K562 (cell line): ENCODE measurements around the gene ZNF565. TPM values are rescaled to one million over a fixed set of nuclear protein-coding genes. Genes with fewer than 3 reads are reported as not detected.
A peak's percentile ranks its signal among the peaks of the same experiment; 100 is the strongest.

Experiments
- ATAC-seq: fragments of 200-7000 bp; cut with Tn5 transposase; 3 replicates; pipeline ENCODE4 v1.9.1; 2020; ENCODE audit warnings: moderate library complexity
- Bru-seq: library from RNA; stranded (reverse); fragments of 400-500 nt; gene quantifications from one replicate; lab custom pipeline; 2021; lab: Mats Ljungman, UMichigan
- BruChase-seq, 2 experiments: library from RNA; stranded (reverse); fragments of 400-500 nt; gene quantifications; one replicate each; lab custom pipeline; 2021; lab: Mats Ljungman, UMichigan
- BruUV-seq: library from RNA; stranded (reverse); fragments of 400-500 nt; replicated peaks from 2 replicates; lab custom pipeline; 2021; lab: Mats Ljungman, UMichigan
- CTCF ChIA-PET: fragments of 300-600 bp; formaldehyde crosslinking; extraction: SDS; loops from one replicate; lab custom pipeline; 2021; ENCODE audit warnings: low intra/inter-chr PET ratio; lab: Yijun Ruan, JAX
- POLR2A ChIA-PET: fragments of 300-600, 350-650 bp; sonication (Branson Sonifier 250); formaldehyde crosslinking; extraction: SDS; loops from one replicate; lab custom pipeline; 2021; ENCODE audit warnings: antibody characterized with exemption, inconsistent platforms; lab: Yijun Ruan, JAX
- DNase-seq, 4 experiments: peaks; one replicate each; pipeline versions ENCODE4 v3.0.0 to v3.0.0-alpha.2; 2011 to 2018; ENCODE audit warnings: low spot score in 3 of 4, mixed read lengths in 3 of 4; ENCODE audit errors: extremely low read depth in 1 of 4
- FAIRE-seq: peaks from 2 replicates; lab custom pipeline; 2011; peaks lifted over from hg19 to GRCh38; lab: Jason Lieb, UNC
- H2AFZ ChIP-seq: 2 replicates; pipeline ENCODE4 v1.6.0; 2011; ENCODE audit warnings: low read depth, low read length, control low read depth, inconsistent platforms
- H3K27ac ChIP-seq: fragments of 200-600 bp; 3 replicates; pipeline ENCODE4 v1.8.0; 2011; ENCODE audit warnings: low read depth, mild to moderate bottlenecking, control low read depth, inconsistent platforms, low read length, moderate library complexity, mixed read lengths; ENCODE audit errors: extremely low read depth
- H3K27me3 ChIP-seq, 2 experiments: fragments of 300-600 bp in 1 of 2; 2 replicates in 1 of 2; 3 replicates in 1 of 2; pipeline versions ENCODE4 v1.6.0 to v1.8.0; 2011; ENCODE audit warnings: inconsistent platforms in 2 of 2, low read length in 2 of 2, mild to moderate bottlenecking in 1 of 2, mixed read lengths in 1 of 2, moderate library complexity in 1 of 2; ENCODE audit not compliant: control insufficient read depth in 2 of 2, insufficient read depth in 2 of 2
- H3K36me3 ChIP-seq: fragments of 300-600 bp; 3 replicates; pipeline ENCODE4 v1.8.0; 2011; ENCODE audit warnings: mild to moderate bottlenecking, low read length, inconsistent platforms; ENCODE audit not compliant: control insufficient read depth, insufficient read depth
- H3K4me1 ChIP-seq, 2 experiments: fragments of 200-600 bp in 1 of 2; replicated peaks in 1 of 2; 2 replicates in 1 of 2; 3 replicates in 1 of 2; pipeline versions ENCODE4 v1.5.1 to v1.8.0; 2011; ENCODE audit warnings: inconsistent platforms in 2 of 2, low read length in 2 of 2, mild to moderate bottlenecking in 1 of 2, mixed read lengths in 1 of 2, moderate library complexity in 1 of 2; ENCODE audit not compliant: control insufficient read depth in 2 of 2, insufficient read depth in 2 of 2
- H3K4me2 ChIP-seq: 2 replicates; pipeline ENCODE4 v1.6.1; 2011; ENCODE audit warnings: low read length, control low read depth, inconsistent platforms, mixed read lengths; ENCODE audit not compliant: insufficient read depth
- H3K4me3 ChIP-seq: fragments of 200-600 bp; sonication (generic), shearing (Covaris generic); 2 replicates; pipeline ENCODE4 v1.5.1; 2016; ENCODE audit warnings: control low read depth, inconsistent platforms
- H3K79me2 ChIP-seq: fragments of 200-600 bp; 3 replicates; pipeline ENCODE4 v1.8.0; 2011; ENCODE audit warnings: low read length, inconsistent platforms; ENCODE audit not compliant: control insufficient read depth, insufficient read depth
- H3K9ac ChIP-seq, 2 experiments: 2 replicates each; pipeline versions ENCODE4 v1.6.0 to v1.6.1; 2011; ENCODE audit warnings: low read depth in 2 of 2, low read length in 2 of 2, control low read depth in 1 of 2, inconsistent platforms in 1 of 2, mild to moderate bottlenecking in 1 of 2, mixed read lengths in 1 of 2; ENCODE audit not compliant: insufficient read depth in 1 of 2
- H3K9me1 ChIP-seq: one replicate; pipeline ENCODE4 v1.6.0; 2011; ENCODE audit warnings: inconsistent platforms, mild to moderate bottlenecking, low read length, moderate library complexity; ENCODE audit not compliant: control insufficient read depth, insufficient read depth
- H3K9me3 ChIP-seq: replicated peaks from 2 replicates; pipeline ENCODE4 v1.5.1; 2011; ENCODE audit warnings: low read depth, low read length, inconsistent platforms; ENCODE audit not compliant: control insufficient read depth, insufficient read depth
- H4K20me1 ChIP-seq: replicated peaks from 2 replicates; pipeline ENCODE4 v1.6.1; 2011; ENCODE audit warnings: low read length, inconsistent platforms, mixed read lengths; ENCODE audit not compliant: control insufficient read depth, insufficient read depth
- ATF1 ChIP-seq, 2 experiments: fragments of 450-650 bp in 1 of 2; IDR thresholded peaks; 2 replicates each; pipeline ENCODE4 v1.6.1; 2016; ENCODE audit warnings: missing compliant biosample characterization in 1 of 2, missing genetic modification characterization in 1 of 2
- CBX3 ChIP-seq, 2 experiments: IDR thresholded peaks; 1 replicate in 1 of 2; 2 replicates in 1 of 2; pipeline ENCODE4 v1.6.1; 2012; ENCODE audit warnings: inconsistent platforms in 2 of 2, low read length in 2 of 2, borderline replicate concordance in 1 of 2, control low read depth in 1 of 2
- CXXC5 ChIP-seq: fragments of 250-450 bp; sonication (Bioruptor Pico); IDR thresholded peaks from 2 replicates; pipeline ENCODE4 v1.8.0; 2022; ENCODE audit warnings: inconsistent platforms, mild to moderate bottlenecking, moderate library complexity
- FOS ChIP-seq: IDR thresholded peaks from 3 replicates; pipeline ENCODE4 v1.6.1; 2011; ENCODE audit not compliant: insufficient read length; ENCODE audit errors: extremely low read depth
- GMEB1 ChIP-seq: fragments of 250-450 bp; sonication (Bioruptor Pico); IDR thresholded peaks from 2 replicates; pipeline ENCODE4 v1.4.0; 2020; ENCODE audit warnings: mild to moderate bottlenecking
- MAX ChIP-seq: sonication (generic); formaldehyde crosslinking; IDR thresholded peaks from 2 replicates; pipeline ENCODE4 v1.9.0; 2022; ENCODE audit warnings: mild to moderate bottlenecking, missing genetic modification reagents
- MNT ChIP-seq, 2 experiments: fragments of 450-650 bp; conservative IDR thresholded peaks; 2 replicates each; pipeline ENCODE4 v1.6.1; 2017; ENCODE audit warnings: mild to moderate bottlenecking in 2 of 2, moderate library complexity in 2 of 2
- NFIC ChIP-seq: fragments of 450-650 bp; IDR thresholded peaks from 2 replicates; pipeline ENCODE4 v1.6.1; 2017; ENCODE audit warnings: mild to moderate bottlenecking, inconsistent platforms
- PHB ChIP-seq: fragments of 250-450 bp; sonication (Bioruptor Pico); IDR thresholded peaks from 2 replicates; pipeline ENCODE4 v1.5.0; 2021
- ZNF282 ChIP-seq: sonication (generic); formaldehyde crosslinking; IDR thresholded peaks from 2 replicates; pipeline ENCODE4 v1.8.1; 2023; ENCODE audit warnings: missing genetic modification reagents
- ZNF584 ChIP-seq: fragments of 200-800 bp; sonication (Bioruptor generic); IDR thresholded peaks from 2 replicates; pipeline ENCODE4 v1.6.1; 2016; ENCODE audit warnings: low read depth, mild to moderate bottlenecking, missing genetic modification characterization, missing compliant biosample characterization
- ZNF780A ChIP-seq: fragments of 250-450 bp; sonication (Bioruptor Pico); IDR thresholded peaks from 2 replicates; pipeline ENCODE4 v1.5.0; 2021; ENCODE audit warnings: mild to moderate bottlenecking
- WGBS: fragments of 100-300 bp; shearing (Covaris generic); methylation state at CpG from one replicate; pipeline ENCODE4 v1.1.6; 2016; ENCODE audit warnings: low coverage, mixed read lengths; ENCODE audit not compliant: insufficient coverage; ENCODE audit errors: missing lambda C conversion rate; 5-methylcytosine and 5-hydroxymethylcytosine counted together
- in situ Hi-C: fragments of 300-500 bp; cut with MboI; formaldehyde crosslinking; loops from 4 replicates; pipeline ENCODE4 v1.15.0; 2018; ENCODE audit warnings: inconsistent platforms, mixed read lengths
- intact Hi-C: fragments of 100-400 bp; cut with micrococcal nuclease; formaldehyde crosslinking; loops from 2 replicates; pipeline ENCODE4 v1.14.2; 2022
- long read RNA-seq, 3 experiments: library from polyadenylated mRNA in 2 of 3; library from RNA in 1 of 3; unstranded in 2 of 3; stranded (forward) in 1 of 3; transcript quantifications; one replicate each; pipeline ENCODE4 v2.0.0, GENCODE V29; 2019 to 2022
- polyA minus RNA-seq, 3 experiments: library from RNA; depleted of rRNA, polyadenylated mRNA; stranded (reverse); fragments of >200 nt; gene quantifications; 2 replicates each; pipeline ENCODE4 v1.2.3, GENCODE V29; 2011
- polyA plus RNA-seq, 8 experiments: library from polyadenylated mRNA; depleted of rRNA in 4 of 8; stranded (reverse) in 5 of 8; unstranded in 3 of 8; fragments of >200 nt; fragmentation: Nextera tagmentation in 2 of 8; fragmentation: Illumina TruSeq in 1 of 8; extraction: Ambion mirVana in 2 of 8; extraction: Trizol in 1 of 8; gene quantifications; 2 replicates each; pipeline versions ENCODE4 v1.2.1 to v1.2.3, GENCODE V29; 2011 to 2014; ENCODE audit warnings: inconsistent platforms in 1 of 8, missing spikeins in 1 of 8
- total RNA-seq, 7 experiments: library from RNA; depleted of rRNA in 6 of 7; stranded (reverse); fragments of >200 nt in 6 of 7; fragmentation: Illumina TruSeq in 2 of 7; extraction: Trizol in 2 of 7; gene quantifications; 2 replicates each; pipeline versions ENCODE4 v1.2.1 to v1.2.3, GENCODE V29; 2011 to 2021; ENCODE audit warnings: low replicate concordance in 1 of 7

Gene ZNF565
- total RNA-seq (2011; cell fraction: chromatin; rRNA removed; ENCODE audit: low replicate concordance), result 7.4 and 10.8 TPM in 2 replicates
- total RNA-seq (2011; cell fraction: nucleolus; rRNA removed), result 5.0 and 5.5 TPM in 2 replicates
- total RNA-seq (2011; cell fraction: nucleoplasm; rRNA removed), result 4.0 and 5.6 TPM in 2 replicates
- total RNA-seq (2014; rRNA removed), result 1.3 TPM in 2 replicates
- 2.9 and 3.0 TPM in 2 replicates for total RNA-seq (2014; rRNA removed; fragmentation: Illumina TruSeq; extraction: Trizol)
- total RNA-seq (2015; rRNA removed; fragmentation: Illumina TruSeq; extraction: Trizol), result 2.5 and 3.0 TPM in 2 replicates
- total RNA-seq (2021), result 1.8 TPM in 2 replicates
- 2.6 and 3.2 TPM in 2 replicates for polyA plus RNA-seq (2011; rRNA removed)
- polyA plus RNA-seq (2011; cell fraction: cytosol; rRNA removed), result 0.82 and 1.1 TPM in 2 replicates
- polyA plus RNA-seq (2011; cell fraction: nucleus; rRNA removed), result 2.7 and 3.9 TPM in 2 replicates
- polyA plus RNA-seq (2012), result 1.2 and 1.3 TPM in 2 replicates
- polyA plus RNA-seq (2014; fragmentation: Illumina TruSeq; extraction: Trizol), result 1.8 and 2.3 TPM in 2 replicates
- polyA plus RNA-seq (2014; fragmentation: Nextera tagmentation; extraction: Ambion mirVana), result 1 to 10 TPM; 2.6 to 2.7 TPM
- 1.7 and 2.5 TPM in 2 replicates for polyA plus RNA-seq (2014; rRNA removed)
- polyA minus RNA-seq (2011; rRNA and poly(A)+ RNA removed), result 4.2 and 5.2 TPM in 2 replicates
- polyA minus RNA-seq (2011; cell fraction: cytosol; rRNA and poly(A)+ RNA removed), result 1.1 and 2.1 TPM in 2 replicates
- polyA minus RNA-seq (2011; cell fraction: nucleus; rRNA and poly(A)+ RNA removed), result 1.2 and 2.3 TPM in 2 replicates
- percentile 42 among the genes with signal in this experiment for Bru-seq, nascent RNA
- BruChase-seq, experiment 1, labeled RNA remaining after a 2-hour chase, result percentile 41 among the genes with signal in this experiment
- BruChase-seq, experiment 2, labeled RNA remaining after a 6-hour chase, result percentile 38 among the genes with signal in this experiment
- long read RNA-seq, experiment 1, partial matches to known transcripts, result 0 of 43 reads
- long read RNA-seq, experiment 1, other reads (novel, unspliced or antisense), result 41 of 43 reads
- long read RNA-seq, experiment 2, partial matches to known transcripts, result 0 of 2 reads
- long read RNA-seq, experiment 2, other reads (novel, unspliced or antisense), result 0 of 2 reads
- long read RNA-seq, experiment 3, partial matches to known transcripts, result 0 of 4 reads
- long read RNA-seq, experiment 3, other reads (novel, unspliced or antisense), result 1 of 4 reads

- peak within 1 kb of the TSS; percentile 97 to 99 for H3K9ac ChIP-seq
- peak within 1 kb of the TSS; percentile 80 for H3K4me3 ChIP-seq
- no peaks in the 10 kb centered on the region for H3K9me3 ChIP-seq
- ChIA-PET POLR2A (interaction anchor here (0.6 to 2.6 kb wide), 16 partner anchors 8 to 1003 kb away, joined by 3 to 13 read pairs (median 4); partner anchors contain the start of genes ZNF383 and ZNF566), CTCF (interaction anchor here (0.6 kb wide), 1 partner anchor 87 kb away, joined by 3 read pairs; no protein-coding TSS in a partner anchor)
- peaks cover 4 to 17% of the 10 kb centered on the region in 2 experiments; a peak in 4 of 5 replicates for H3K4me1 ChIP-seq
- H2AFZ ChIP-seq, result peak within 1 kb of the TSS; percentile 99
- no peaks in the 10 kb centered on the region for H3K9me1 ChIP-seq
- peak within 1 kb of the TSS; percentile 97 for H3K27ac ChIP-seq
- peak; percentile 97 for FAIRE-seq
- H3K4me2 ChIP-seq, result peak within 1 kb of the TSS; percentile 99
- in situ Hi-C loops, result no loop called here
- H3K79me2 ChIP-seq, result peaks cover 56% of the 10 kb centered on the region
- peaks cover 17% of the 10 kb centered on the region for H3K36me3 ChIP-seq
- under 1% methylated on average over 52 of the region's 73 CpGs for WGBS
- peak; percentile 91 to 99 (median 94) for DNase-seq
- ATAC-seq, result peak; percentile 94
- BruUV-seq, result no TSS peak
- no peaks in the 10 kb centered on the region for H4K20me1 ChIP-seq
- no peaks in the 10 kb centered on the region for H3K27me3 ChIP-seq
- intact Hi-C loops, result no loop called here
- TF ChIP-seq GMEB1 (CRISPR knock-in tag) (peak; percentile 99), CXXC5 (peak; percentile 94), CBX3 (IDR thresholded peaks at IDR 0.05; ENCODE audit: borderline replicate concordance in 1 of 2, low read length in 2 of 2) (0 out of 3 replicates have a peak, but pooled peaks of 1 of the 2 experiments have one; percentile 23), PHB (no peak), NFIC (peak; percentile 21), ZNF780A (CRISPR knock-in tag) (no peak), MNT (conservative IDR thresholded peaks at IDR 0.05) (peak; percentile 96 to 97), ZNF282 (CRISPR knock-in tag) (no peak), FOS (no peak), ZNF584 (0 out of 2 replicates have a peak, but pooled peaks have one; percentile 59), MAX (CRISPR knock-in tag) (peak; percentile 88), ATF1 (CRISPR knock-in tag; IDR thresholded peaks at IDR 0.05) (peak; percentile 57), ATF1 (tag; IDR thresholded peaks at IDR 0.05) (peak; percentile 99)
Observed at GRCh38 chr19:36214386-36215275, at the start of gene ZNF565, which contains the start of gene ZNF146. TSS of gene ZNF565 (minus strand) at chr19:36214665. CDS start at chr19:36201985, 12,680 bp downstream. TSS of gene ZNF146 (plus strand) at chr19:36215106. CDS start at chr19:36236441, 21,335 bp downstream.
